Anterior cingulate cortex (tissue), 58 donors: Measurements from ENCODE around the gene WDR73.
"Not testable (repeated sequence)": the region's sequence is repeated elsewhere in the genome, so short reads cannot be mapped to it uniquely, and the experiment has no call there.

Experiments used
- DNase-seq, 58 donors: peaks; one replicate each; lab custom pipeline; 2025; lab: John Stamatoyannopoulos, UW

Gene WDR73

GRCh38 chr15:84653910-84654688 is at the start of gene WDR73:
WDR73 (minus strand) TSS chr15:84654283; CDS start chr15:84654274, 9 bp downstream.
- DNase-seq, result peak; percentile 71 to 99 (median 97)

GRCh38 chr15:84703808-84704207 is 49.7 kb upstream of the WDR73 start:
- DNase-seq, result no peak

- peak in 17 of 58 donors; percentile 2 to 57 (median 19) for DNase-seq
These were observed 48.9 kb upstream of the WDR73 start for GRCh38 chr15:84702961-84703482.

- DNase-seq, result no peak
These were observed 45.6 kb upstream of the WDR73 start for GRCh38 chr15:84699538-84700191.

GRCh38 chr15:84697236-84697990 is 43.3 kb upstream of the WDR73 start:
- DNase-seq, result no peak

GRCh38 chr15:84696757-84697156 is 42.7 kb upstream of the WDR73 start:
- no peak for DNase-seq

- no peak for DNase-seq
These were observed 36.3 kb upstream of the WDR73 start for GRCh38 chr15:84690342-84690741.

GRCh38 chr15:84689858-84690257 is 35.8 kb upstream of the WDR73 start:
- no peak for DNase-seq

GRCh38 chr15:84686446-84686845 is 32.4 kb upstream of the WDR73 start:
- DNase-seq, result not testable (repeated sequence)

- DNase-seq, result peak in 15 of 58 donors; percentile 2 to 31 (median 4)
These were observed 31.2 kb upstream of the WDR73 start for GRCh38 chr15:84685304-84685703.

GRCh38 chr15:84684092-84684491 is 30.0 kb upstream of the WDR73 start:
- no peak for DNase-seq

- DNase-seq, result no peak
These were observed 27.7 kb upstream of the WDR73 start for GRCh38 chr15:84681831-84682230.

GRCh38 chr15:84671211-84671610 is 17.1 kb upstream of the WDR73 start:
- no peak for DNase-seq

- no peak for DNase-seq
These were observed 15.6 kb upstream of the WDR73 start for GRCh38 chr15:84669726-84670125.

- no peak for DNase-seq
These were observed 14.3 kb upstream of the WDR73 start for GRCh38 chr15:84668221-84668982.

GRCh38 chr15:84666373-84666772 is 12.3 kb upstream of the WDR73 start:
- DNase-seq, result no peak

- no peak for DNase-seq
These were observed 6.9 kb upstream of the WDR73 start for GRCh38 chr15:84661001-84661400.

- DNase-seq, result no peak
These were observed 6.1 kb upstream of the WDR73 start for GRCh38 chr15:84659904-84660781.

GRCh38 chr15:84658788-84659411 is 4.8 kb upstream of the WDR73 start:
- DNase-seq, result no peak
